Parathyroid adenoma (tissue), 2 donors: ENCODE results near the gene RBM14.

ENCODE experiments used
- H2AFZ ChIP-seq: fragments of 300-600 bp; sonication (generic); one replicate; pipeline ENCODE4 v1.7.0; 2017; ENCODE audit warnings: antibody characterized with exemption, mild to moderate bottlenecking
- H3K27ac ChIP-seq: fragments of 300-600 bp; sonication (generic); one replicate; pipeline ENCODE4 v1.7.0; 2017
- H3K27me3 ChIP-seq: fragments of 300-600 bp; sonication (generic); one replicate; pipeline ENCODE4 v1.7.0; 2017; ENCODE audit warnings: low read length; ENCODE audit not compliant: control insufficient read depth, insufficient read depth
- H3K36me3 ChIP-seq: fragments of 300-600 bp; sonication (generic); one replicate; pipeline ENCODE4 v1.7.0; 2017; ENCODE audit warnings: low read length; ENCODE audit not compliant: control insufficient read depth, insufficient read depth
- H3K4me1 ChIP-seq: fragments of 300-600 bp; sonication (generic); one replicate; pipeline ENCODE4 v1.7.0; 2017; ENCODE audit warnings: control low read depth
- H3K4me2 ChIP-seq: fragments of 300-600 bp; sonication (generic); one replicate; pipeline ENCODE4 v1.7.0; 2017; ENCODE audit warnings: low read length
- H3K4me3 ChIP-seq: fragments of 300-600 bp; sonication (generic); one replicate; pipeline ENCODE4 v1.7.0; 2017; ENCODE audit warnings: low read depth, low read length
- H3K79me2 ChIP-seq: fragments of 300-600 bp; sonication (generic); one replicate; pipeline ENCODE4 v1.7.0; 2017; ENCODE audit warnings: control low read depth
- H3K9ac ChIP-seq: fragments of 300-600 bp; sonication (generic); one replicate; pipeline ENCODE4 v1.7.0; 2017; ENCODE audit warnings: mild to moderate bottlenecking
- H3K9me3 ChIP-seq: fragments of 300-600 bp; sonication (generic); one replicate; pipeline ENCODE4 v1.7.0; 2017; ENCODE audit warnings: low read length; ENCODE audit not compliant: control insufficient read depth
- TF ChIP-seq, protein P1 (sequence below): fragments of 300-600 bp; sonication (generic); IDR thresholded peaks from one replicate; pipeline ENCODE4 v1.7.0; 2017; ENCODE audit warnings: antibody characterized with exemption, mild to moderate bottlenecking
- donor health status: primary hyperparathyroidism.

RBM14 gene

DNA sequence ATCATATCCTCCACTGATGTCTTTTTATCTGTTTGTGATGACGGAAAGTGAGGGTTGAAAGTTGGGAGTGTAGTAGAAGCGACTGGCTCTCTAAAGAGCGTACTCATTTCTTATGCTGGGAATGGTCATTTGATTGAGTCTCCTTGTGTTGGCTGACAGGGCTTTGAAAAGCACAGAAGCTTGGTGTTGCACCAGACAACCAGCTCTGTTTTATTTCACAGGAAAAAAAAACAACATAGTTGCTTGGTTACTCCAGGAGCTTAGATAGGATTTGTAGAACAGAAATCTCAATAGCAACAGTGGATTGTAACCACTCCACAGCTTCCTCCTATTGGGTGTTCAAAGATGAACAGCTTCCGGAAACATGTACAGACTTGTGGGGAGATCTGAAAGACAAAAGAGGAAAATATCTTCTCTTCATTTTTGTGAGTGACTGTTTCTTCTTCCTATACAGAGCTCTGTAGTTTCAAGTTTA, 2.7 kb downstream of the RBM14 start:
- H3K36me3 ChIP-seq, result no peaks in the 10 kb centered on the region
- TF ChIP-seq, protein P1, sequence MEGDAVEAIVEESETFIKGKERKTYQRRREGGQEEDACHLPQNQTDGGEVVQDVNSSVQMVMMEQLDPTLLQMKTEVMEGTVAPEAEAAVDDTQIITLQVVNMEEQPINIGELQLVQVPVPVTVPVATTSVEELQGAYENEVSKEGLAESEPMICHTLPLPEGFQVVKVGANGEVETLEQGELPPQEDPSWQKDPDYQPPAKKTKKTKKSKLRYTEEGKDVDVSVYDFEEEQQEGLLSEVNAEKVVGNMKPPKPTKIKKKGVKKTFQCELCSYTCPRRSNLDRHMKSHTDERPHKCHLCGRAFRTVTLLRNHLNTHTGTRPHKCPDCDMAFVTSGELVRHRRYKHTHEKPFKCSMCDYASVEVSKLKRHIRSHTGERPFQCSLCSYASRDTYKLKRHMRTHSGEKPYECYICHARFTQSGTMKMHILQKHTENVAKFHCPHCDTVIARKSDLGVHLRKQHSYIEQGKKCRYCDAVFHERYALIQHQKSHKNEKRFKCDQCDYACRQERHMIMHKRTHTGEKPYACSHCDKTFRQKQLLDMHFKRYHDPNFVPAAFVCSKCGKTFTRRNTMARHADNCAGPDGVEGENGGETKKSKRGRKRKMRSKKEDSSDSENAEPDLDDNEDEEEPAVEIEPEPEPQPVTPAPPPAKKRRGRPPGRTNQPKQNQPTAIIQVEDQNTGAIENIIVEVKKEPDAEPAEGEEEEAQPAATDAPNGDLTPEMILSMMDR, result no peak
- H3K4me2 ChIP-seq, result peak overlapping the region; percentile 62
- no peak overlapping the region for H2AFZ ChIP-seq
- peaks cover 33% of the 10 kb centered on the region for H3K79me2 ChIP-seq
- H3K4me1 ChIP-seq, result no peaks in the 10 kb centered on the region
- peak overlapping the region; percentile 84 for H3K4me3 ChIP-seq
- H3K9ac ChIP-seq, result no peak overlapping the region
- no peaks in the 10 kb centered on the region for H3K27me3 ChIP-seq
- no peaks in the 10 kb centered on the region for H3K9me3 ChIP-seq
- H3K27ac ChIP-seq, result peak overlapping the region; percentile 54

DNA sequence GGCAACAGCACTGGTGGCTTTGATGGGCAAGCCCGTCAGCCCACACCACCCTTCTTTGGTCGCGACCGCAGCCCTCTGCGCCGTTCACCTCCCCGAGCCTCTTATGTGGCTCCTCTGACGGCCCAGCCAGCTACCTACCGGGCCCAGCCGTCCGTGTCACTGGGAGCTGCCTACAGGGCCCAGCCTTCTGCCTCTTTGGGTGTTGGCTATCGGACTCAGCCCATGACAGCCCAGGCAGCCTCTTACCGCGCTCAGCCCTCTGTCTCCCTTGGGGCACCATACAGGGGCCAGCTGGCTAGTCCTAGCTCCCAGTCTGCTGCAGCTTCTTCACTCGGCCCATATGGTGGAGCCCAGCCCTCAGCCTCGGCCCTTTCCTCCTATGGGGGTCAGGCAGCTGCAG, 8.0 kb downstream of the RBM14 start:
- Histone ChIP-seq H3K27ac (no peak overlapping the region), H3K4me1 (no peaks in the 10 kb centered on the region), H2AFZ (no peak overlapping the region), H3K9me3 (no peaks in the 10 kb centered on the region), H3K36me3 (no peaks in the 10 kb centered on the region), H3K27me3 (no peaks in the 10 kb centered on the region), H3K9ac (no peak overlapping the region), H3K4me3 (no peak overlapping the region), H3K79me2 (peaks cover 44% of the 10 kb centered on the region), H3K4me2 (no peak overlapping the region)
- TF ChIP-seq, protein P1, result no peak

DNA sequence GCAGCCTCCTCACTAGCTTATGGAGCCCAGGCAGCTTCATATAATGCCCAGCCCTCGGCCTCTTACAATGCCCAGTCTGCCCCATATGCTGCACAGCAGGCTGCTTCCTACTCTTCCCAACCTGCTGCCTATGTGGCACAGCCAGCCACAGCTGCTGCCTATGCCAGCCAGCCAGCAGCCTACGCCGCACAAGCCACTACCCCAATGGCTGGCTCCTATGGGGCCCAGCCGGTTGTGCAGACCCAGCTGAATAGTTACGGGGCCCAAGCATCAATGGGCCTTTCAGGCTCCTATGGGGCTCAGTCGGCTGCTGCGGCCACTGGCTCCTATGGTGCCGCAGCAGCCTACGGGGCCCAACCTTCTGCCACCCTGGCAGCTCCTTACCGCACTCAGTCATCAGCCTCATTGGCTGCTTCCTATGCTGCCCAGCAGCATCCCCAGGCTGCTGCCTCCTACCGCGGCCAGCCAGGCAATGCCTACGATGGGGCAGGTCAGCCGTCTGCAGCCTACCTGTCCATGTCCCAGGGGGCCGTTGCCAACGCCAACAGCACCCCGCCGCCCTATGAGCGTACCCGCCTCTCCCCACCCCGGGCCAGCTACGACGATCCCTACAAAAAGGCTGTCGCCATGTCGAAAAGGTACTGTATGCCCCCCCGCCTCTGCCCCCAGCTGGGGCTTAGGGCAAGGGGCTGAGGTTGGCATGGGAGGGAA, 8.8 kb downstream of the RBM14 start:
- no peaks in the 10 kb centered on the region for H3K36me3 ChIP-seq
- no peaks in the 10 kb centered on the region for H3K27me3 ChIP-seq
- TF ChIP-seq, protein P1, result no peak
- H3K4me2 ChIP-seq, result no peak overlapping the region
- no peak overlapping the region for H3K4me3 ChIP-seq
- no peaks in the 10 kb centered on the region for H3K4me1 ChIP-seq
- H3K27ac ChIP-seq, result no peak overlapping the region
- peaks cover 40% of the 10 kb centered on the region for H3K79me2 ChIP-seq
- H2AFZ ChIP-seq, result no peak overlapping the region
- no peaks in the 10 kb centered on the region for H3K9me3 ChIP-seq
- H3K9ac ChIP-seq, result no peak overlapping the region

DNA sequence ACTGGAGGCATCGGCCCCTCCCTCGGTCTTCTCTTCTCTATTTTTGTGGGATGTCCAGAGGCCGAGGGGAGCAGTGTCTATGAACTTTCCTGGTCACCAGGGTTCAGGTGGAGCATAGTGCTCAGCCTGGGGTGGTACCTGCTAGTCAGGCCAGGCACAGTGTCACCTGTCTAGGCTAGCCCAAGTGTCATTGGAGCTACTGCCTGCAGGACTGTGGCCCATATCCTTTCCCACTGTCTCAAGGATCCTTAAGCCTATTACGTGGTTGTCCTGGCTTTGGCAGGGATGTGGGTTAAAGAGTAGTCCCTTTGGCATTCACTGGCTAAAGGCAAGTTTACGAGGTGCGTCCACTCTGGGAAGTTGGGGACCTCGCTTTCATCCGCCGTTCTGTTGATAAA, 9.3 kb downstream of the RBM14 start:
- no peak overlapping the region for H2AFZ ChIP-seq
- TF ChIP-seq, protein P1, result no peak
- H3K9ac ChIP-seq, result no peak overlapping the region
- H3K4me3 ChIP-seq, result no peak overlapping the region
- peaks cover 36% of the 10 kb centered on the region for H3K79me2 ChIP-seq
- no peaks in the 10 kb centered on the region for H3K4me1 ChIP-seq
- no peaks in the 10 kb centered on the region for H3K36me3 ChIP-seq
- H3K9me3 ChIP-seq, result no peaks in the 10 kb centered on the region
- no peak overlapping the region for H3K4me2 ChIP-seq
- no peaks in the 10 kb centered on the region for H3K27me3 ChIP-seq
- no peak overlapping the region for H3K27ac ChIP-seq

DNA sequence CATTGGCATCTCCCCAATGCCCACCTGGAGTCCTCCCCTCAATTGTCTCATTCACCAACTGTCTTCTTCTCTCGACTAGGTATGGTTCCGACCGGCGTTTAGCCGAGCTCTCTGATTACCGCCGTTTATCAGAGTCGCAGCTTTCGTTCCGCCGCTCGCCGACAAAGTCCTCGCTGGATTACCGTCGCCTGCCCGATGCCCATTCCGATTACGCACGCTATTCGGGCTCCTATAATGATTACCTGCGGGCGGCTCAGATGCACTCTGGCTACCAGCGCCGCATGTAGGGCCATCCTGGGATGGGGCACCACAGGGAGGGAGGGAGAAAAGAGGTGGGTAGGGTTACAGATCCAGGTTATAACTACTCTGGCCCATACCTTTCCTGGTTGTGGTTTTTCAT, 10.0 kb downstream of the RBM14 start:
- Histone ChIP-seq H3K27ac (no peak overlapping the region), H2AFZ (no peak overlapping the region), H3K9me3 (no peaks in the 10 kb centered on the region), H3K36me3 (no peaks in the 10 kb centered on the region), H3K27me3 (no peaks in the 10 kb centered on the region), H3K4me1 (no peaks in the 10 kb centered on the region), H3K9ac (no peak overlapping the region), H3K79me2 (peaks cover 35% of the 10 kb centered on the region), H3K4me3 (no peak overlapping the region), H3K4me2 (no peak overlapping the region)
- TF ChIP-seq, protein P1, result no peak
